ENCODE results near the gene LONP2.

DNA sequence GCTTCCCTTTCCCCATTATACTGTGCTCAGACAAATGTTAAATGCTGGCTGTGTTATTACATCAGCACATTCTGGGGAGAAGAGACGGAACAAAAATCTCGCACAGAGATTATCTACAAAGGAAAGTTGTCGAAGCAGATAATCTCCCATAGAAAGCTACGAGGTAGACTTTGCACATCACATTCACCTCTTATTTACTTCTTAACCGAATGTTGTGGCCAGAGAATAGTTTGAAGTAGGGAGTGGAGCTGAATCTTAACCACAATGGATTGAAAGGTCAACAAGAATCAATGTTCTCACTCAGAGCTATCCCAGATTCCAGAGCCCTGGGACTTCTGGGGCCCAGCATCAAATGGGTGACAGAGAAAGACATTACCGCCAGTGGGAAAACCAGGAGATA lies 28.4 kb upstream of the LONP2 start:
- TF ChIP-seq EZH2phosphoT487 (IDR thresholded peaks at IDR 0.05; ENCODE audit: borderline replicate concordance, low read length): no peak
- TF ChIP-seq, protein P1, sequence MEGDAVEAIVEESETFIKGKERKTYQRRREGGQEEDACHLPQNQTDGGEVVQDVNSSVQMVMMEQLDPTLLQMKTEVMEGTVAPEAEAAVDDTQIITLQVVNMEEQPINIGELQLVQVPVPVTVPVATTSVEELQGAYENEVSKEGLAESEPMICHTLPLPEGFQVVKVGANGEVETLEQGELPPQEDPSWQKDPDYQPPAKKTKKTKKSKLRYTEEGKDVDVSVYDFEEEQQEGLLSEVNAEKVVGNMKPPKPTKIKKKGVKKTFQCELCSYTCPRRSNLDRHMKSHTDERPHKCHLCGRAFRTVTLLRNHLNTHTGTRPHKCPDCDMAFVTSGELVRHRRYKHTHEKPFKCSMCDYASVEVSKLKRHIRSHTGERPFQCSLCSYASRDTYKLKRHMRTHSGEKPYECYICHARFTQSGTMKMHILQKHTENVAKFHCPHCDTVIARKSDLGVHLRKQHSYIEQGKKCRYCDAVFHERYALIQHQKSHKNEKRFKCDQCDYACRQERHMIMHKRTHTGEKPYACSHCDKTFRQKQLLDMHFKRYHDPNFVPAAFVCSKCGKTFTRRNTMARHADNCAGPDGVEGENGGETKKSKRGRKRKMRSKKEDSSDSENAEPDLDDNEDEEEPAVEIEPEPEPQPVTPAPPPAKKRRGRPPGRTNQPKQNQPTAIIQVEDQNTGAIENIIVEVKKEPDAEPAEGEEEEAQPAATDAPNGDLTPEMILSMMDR (conservative IDR thresholded peaks at IDR 0.05; ENCODE audit: low read depth, low read length): no peak
